ENCODE results near the gene PSMC3IP. TPM values are rescaled to one million over a fixed set of nuclear protein-coding genes. Genes with fewer than 3 reads are reported as not detected.

Gene PSMC3IP
- total and polyA plus RNA-seq, 11 donors = 0.71 to 4.1 (median 2.1) TPM

- ATAC-seq (peak; percentile 83 to 95 (median 90)), DNase-seq (peak; percentile 97 to 99 (median 98))
- TF ChIP-seq CTCF (IDR thresholded peaks at IDR 0.05) (peak in 1 of 12 donors; percentile 9), POLR2A (IDR thresholded peaks at IDR 0.05) (peak in 1 of 2 donors; percentile 72)
- H3K27me3 ChIP-seq = no peaks in the 10 kb centered on the region
- intact Hi-C loops (cut with DNase I) = no loop called here
- peaks cover 9 to 37% (median 22%) of the 10 kb centered on the region in 12 donors for H3K4me1 ChIP-seq
- peak within 1 kb of the TSS; percentile 28 to 97 (median 86) for H3K27ac ChIP-seq
- WGBS, 4 donors = 0 to 4% (median 1%) methylated on average over 5 to 40 of the region's 40 CpGs
- H3K9me3 ChIP-seq = no peaks in the 10 kb centered on the region
- H3K4me3 ChIP-seq = peak within 1 kb of the TSS; percentile 26 to 81 (median 72)
- peaks cover 0 to 28% (median 21%) of the 10 kb centered on the region in 9 donors for H3K36me3 ChIP-seq
Measured at GRCh38 chr17:42536048-42536371, 41.5 kb downstream of the PSMC3IP start, which contains the start of gene NAGLU. NAGLU (plus strand) TSS chr17:42536241; CDS start chr17:42536273, 32 bp downstream.

GRCh38 chr17:42535155-42536047, 42.1 kb downstream of the PSMC3IP start:
- intact Hi-C loops (cut with DNase I) = no loop called here
- ATAC-seq = peak in 2 of 4 donors; percentile 0 to 7

GRCh38 chr17:42531455-42532354, 45.8 kb downstream of the PSMC3IP start:
- peak in 3 of 4 donors; percentile 33 to 44 (median 38) for ATAC-seq
- Histone ChIP-seq H3K36me3 (no peaks in the 10 kb centered on the region), H3K9me3 (no peaks in the 10 kb centered on the region), H3K27me3 (no peaks in the 10 kb centered on the region), H3K4me1 (peaks cover 4 to 37% (median 16%) of the 10 kb centered on the region in 12 donors), H3K27ac (peak overlapping the region; percentile 3 to 87 (median 82)), H3K4me3 (peak overlapping the region in 11 of 12 donors; percentile 39 to 66 (median 58))
- WGBS, 4 donors = 11 to 29% (median 14%) methylated on average over 23 to 60 of the region's 60 CpGs
- TF ChIP-seq POLR2A (IDR thresholded peaks at IDR 0.05) = no peak
- peak in 11 of 12 donors; percentile 19 to 64 (median 46) for TF ChIP-seq CTCF (IDR thresholded peaks at IDR 0.05)
- peak; percentile 69 to 87 (median 74) for DNase-seq
- intact Hi-C loops (cut with DNase I) = loop anchor here in 3 of 10 donors (5.0 kb wide), 3 partner anchors 104 to 509 kb away; partner anchors contain the start of genes KCNH4 (in 1 of the 3) and NKIRAS2 (in 1 of the 3)

More at GRCh38 chr17:42535155-42536047, 42.1 kb downstream of the PSMC3IP start:
- Histone ChIP-seq H3K27ac (peak overlapping the region; percentile 28 to 97 (median 86)), H3K36me3 (peaks cover 0 to 23% (median 16%) of the 10 kb centered on the region in 9 donors), H3K9me3 (no peaks in the 10 kb centered on the region), H3K4me1 (peaks cover 9 to 37% (median 22%) of the 10 kb centered on the region in 12 donors), H3K4me3 (peak overlapping the region; percentile 9 to 81 (median 72)), H3K27me3 (no peaks in the 10 kb centered on the region)
- WGBS, 4 donors = 36 to 46% (median 38%) methylated on average over 23 to 26 of the region's 26 CpGs
- no peak for DNase-seq
- TF ChIP-seq POLR2A (IDR thresholded peaks at IDR 0.05) = no peak
- TF ChIP-seq CTCF (IDR thresholded peaks at IDR 0.05) = no peak
